Inflammatory macrophage (primary cell): ENCODE measurements around the gene RPS6KA4.

ENCODE experiments used
- DNase-seq, 2 donors: peaks; one replicate each; pipeline ENCODE4 v3.0.0-alpha.2; 2020 to 2022

The RPS6KA4 gene

DNA sequence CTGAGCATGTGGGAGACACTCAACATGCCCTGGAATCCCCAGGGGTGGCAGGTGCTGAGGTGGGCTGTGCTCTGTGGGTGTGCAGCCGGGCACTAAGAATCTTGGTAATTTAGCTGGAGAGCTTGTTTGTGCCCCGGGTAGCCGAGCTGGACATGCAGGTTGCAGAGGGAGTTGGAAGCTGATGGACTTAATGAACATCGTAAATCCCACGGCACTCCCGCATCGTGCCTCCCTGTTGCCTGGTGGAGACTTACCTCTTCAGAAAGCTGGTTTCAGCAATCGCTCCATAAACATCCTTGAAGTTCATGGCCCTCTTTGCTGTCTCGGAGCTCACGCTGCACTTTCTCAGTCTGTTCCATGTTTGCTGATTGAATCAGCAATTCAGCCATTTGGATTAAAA is 29.9 kb downstream of the RPS6KA4 start:
- DNase-seq: no peak

DNA sequence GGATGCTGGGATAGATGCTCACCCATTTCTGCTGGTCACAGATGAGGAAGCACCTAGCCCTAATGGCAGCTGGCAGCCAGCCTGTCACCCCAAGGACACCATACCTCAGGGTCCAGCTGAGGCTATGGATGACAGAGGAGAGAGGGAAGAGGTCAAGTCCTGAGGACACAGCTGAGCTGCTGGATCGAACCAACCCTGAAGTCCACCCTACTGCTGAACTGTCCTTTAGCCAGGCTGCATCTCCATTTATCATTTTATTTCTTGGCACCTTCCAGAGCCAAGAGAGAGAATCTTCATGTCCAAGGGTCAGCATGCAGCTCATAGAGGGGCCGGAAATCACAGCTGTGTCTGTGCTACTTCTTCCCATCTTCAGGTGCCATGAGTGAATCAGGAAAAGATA is 30.9 kb downstream of the RPS6KA4 start:
- no peak for DNase-seq

- no peak for DNase-seq
These were observed 31.6 kb downstream of the RPS6KA4 start for GRCh38 chr11:64390558-64390957.

DNA sequence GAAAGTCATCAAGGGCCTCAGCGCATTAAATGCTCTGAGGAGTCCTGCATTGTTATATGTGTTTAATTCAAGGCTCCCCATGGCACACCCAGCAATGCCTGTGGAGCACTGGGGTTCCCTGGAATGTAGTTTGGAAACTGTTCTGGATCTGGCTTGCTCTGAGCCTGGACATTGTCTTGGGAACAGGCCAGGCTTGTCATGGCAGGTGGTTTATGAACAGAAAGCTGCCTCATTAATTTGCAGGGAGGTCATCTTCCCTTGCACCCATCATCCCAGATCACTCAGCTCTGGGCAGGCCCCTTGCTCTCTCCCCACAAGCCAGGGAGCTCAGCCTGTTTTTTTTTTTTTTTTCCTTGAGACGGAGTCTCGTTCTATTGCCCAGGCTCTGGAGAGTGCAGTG is 32.9 kb downstream of the RPS6KA4 start:
- DNase-seq: no peak

DNA sequence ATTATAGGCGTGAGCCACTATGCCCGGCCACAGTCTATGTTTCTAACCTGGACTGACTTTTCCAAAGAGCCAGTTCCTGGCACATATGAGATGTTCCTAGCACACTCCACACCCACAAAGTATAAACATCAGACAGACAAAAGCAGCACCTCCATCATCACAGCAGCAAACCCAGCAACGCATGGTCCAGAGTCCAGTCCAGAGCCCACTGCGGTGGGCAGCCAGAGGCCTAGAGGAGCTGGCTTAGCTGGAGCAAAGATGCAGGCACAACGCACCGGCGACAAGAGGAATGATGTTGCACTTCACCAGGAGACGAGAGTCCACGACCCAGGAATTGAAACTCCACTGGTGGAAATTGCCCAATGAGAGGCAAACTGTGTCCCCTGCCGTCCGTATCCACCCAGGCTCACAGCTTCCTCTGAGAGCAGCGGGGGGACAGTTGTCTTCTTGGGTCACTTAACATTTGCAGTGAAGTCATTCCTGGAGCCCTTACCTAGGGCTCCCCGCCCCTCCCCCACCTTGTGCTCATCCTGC is 36.6 kb downstream of the RPS6KA4 start:
- peak; percentile 49 to 63 for DNase-seq

DNA sequence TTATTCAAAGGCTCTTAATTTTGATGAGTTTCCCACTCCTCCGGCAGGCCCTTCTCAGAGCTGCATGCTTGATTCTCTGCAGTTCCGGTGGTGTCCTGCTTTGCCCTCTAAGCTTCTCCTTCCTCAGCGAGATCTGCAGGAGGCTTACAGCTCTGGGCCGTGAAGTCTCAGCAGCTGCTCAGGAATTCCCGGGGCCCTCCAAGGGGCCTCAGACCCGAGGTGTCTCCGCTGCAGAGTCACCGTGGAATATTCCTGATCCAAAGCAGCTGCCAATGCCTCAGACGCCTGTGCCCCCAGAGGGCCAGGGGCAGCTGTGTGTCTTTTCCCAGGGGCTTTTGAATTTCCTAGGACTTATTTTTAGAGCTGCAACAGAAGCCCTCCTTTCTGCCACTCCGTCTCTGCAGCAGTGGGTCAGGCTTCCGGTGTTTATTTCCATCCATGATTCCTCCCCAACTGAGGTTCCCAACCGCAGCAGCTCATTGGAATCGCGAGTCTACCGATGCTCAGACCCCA is 37.2 kb downstream of the RPS6KA4 start:
- DNase-seq: peak in 1 of 2 donors; percentile 46

GRCh38 chr11:64400102-64400501 is 41.1 kb downstream of the RPS6KA4 start:
- peak; percentile 17 to 55 for DNase-seq

DNA sequence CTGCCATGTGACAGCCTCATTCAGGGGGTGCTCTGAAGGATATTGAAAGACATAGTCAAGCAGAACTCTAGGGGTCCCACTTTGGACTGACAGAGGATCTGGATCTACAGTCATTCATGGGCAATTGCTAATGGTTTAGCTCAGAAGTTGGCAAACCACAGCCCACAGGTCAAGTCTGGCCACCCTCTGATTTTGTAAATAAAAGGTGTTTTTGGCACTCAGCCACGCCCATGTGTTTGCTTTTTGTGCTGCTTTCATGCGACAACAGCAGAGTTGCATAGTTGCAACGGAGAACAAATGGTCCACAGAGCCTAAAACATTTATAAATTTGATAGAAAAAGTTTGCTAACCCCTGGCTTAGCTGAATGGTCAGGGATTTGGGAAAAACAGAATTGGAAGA is 41.7 kb downstream of the RPS6KA4 start:
- DNase-seq: no peak

DNA sequence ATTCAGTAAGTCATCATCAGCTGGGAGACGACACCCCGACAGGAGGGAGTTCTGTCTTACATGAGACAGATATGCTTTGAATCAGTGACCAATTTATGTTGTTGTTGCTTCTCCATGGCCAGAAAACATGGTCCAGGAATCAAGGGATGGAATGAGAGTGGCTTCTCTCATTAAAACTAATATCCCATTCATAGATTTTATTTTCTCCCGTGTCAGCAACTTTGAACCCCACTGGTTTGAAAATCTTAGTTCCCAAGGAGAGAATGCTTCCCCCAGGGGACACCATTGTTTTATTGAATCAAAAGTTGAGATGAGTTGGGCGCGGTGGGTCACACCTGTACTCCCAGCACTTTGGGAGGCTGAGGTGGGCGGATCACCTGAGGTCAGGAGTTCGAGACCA is 42.8 kb downstream of the RPS6KA4 start:
- DNase-seq: no peak

GRCh38 chr11:64403106-64403505 is 44.1 kb downstream of the RPS6KA4 start:
- no peak for DNase-seq

DNA sequence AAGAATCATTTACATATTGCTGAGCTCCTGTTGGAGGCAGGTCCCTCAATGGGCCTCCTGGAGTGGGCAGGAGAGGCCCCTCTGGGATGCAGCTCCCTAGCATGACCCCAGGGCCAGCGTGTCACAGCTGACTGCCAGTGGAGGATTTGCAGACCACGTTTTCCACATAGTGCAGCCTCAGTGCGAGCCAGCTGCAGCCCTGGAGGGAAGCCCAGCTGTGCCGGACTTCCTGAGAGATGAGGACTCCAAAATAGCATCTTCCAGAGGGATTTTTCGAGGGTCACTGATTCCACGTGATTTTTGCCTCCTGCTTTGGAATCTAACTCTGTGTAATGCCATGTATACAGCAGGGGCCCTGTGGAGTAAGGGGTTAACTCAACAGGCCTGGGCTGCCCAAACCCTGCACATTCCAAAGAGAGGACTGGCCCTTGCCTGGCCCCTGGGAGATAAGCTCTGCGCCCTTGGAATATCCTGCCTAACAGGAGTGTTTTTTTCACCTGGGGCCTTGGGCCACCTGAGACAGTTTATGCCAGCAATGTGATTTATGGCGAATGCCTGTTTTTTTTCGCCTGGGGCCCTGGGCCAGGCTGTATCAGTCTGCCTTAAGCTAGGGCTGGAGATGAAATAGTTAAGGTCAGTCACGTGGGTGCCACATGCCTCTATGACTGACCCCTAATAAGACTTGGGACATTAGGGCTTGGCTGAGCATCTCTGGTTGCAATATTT is 47.4 kb downstream of the RPS6KA4 start:
- no peak for DNase-seq

- no peak for DNase-seq
These were observed 48.3 kb downstream of the RPS6KA4 start for GRCh38 chr11:64407221-64407620.

DNA sequence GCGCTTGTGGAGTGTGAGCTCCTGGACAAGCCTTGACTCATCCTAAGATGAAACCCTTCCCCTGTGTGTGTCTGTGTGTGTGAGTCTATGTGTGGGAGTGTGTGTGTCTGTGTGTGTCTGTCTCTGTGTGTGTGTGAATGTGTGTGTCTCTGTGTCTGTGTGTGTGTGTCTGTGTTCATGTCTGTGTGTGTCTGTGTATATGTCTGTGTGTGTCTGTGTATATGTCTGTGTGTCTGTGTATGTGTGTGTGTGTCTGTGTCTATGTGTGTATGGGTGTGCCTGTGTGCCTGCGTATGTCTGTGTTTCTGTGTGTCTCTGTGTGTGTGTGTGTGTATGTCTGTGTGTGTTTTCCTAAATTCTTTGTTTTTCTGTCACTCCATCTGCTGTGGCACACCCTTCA is 48.7 kb downstream of the RPS6KA4 start:
- no peak for DNase-seq

DNA sequence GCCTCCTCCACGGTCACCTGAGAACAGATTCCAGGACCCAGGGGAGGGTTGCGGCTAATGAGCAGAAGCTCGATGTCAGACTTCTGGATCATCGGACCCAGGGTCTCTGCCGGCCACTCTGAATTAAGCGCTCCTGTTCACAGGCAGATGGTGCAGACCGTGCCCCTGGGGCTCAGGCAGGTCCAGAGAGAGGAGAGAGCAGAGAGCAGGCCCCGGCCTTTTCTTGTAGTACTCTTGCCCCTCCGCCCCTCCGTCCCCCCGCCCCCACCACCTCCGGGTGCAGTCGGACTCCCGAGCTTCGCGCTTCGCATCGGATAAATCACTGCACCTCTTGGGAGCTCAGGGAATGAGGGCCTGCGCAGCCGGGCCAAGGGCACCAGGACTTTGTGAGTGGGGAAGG is 50.3 kb downstream of the RPS6KA4 start:
- DNase-seq: no peak

DNA sequence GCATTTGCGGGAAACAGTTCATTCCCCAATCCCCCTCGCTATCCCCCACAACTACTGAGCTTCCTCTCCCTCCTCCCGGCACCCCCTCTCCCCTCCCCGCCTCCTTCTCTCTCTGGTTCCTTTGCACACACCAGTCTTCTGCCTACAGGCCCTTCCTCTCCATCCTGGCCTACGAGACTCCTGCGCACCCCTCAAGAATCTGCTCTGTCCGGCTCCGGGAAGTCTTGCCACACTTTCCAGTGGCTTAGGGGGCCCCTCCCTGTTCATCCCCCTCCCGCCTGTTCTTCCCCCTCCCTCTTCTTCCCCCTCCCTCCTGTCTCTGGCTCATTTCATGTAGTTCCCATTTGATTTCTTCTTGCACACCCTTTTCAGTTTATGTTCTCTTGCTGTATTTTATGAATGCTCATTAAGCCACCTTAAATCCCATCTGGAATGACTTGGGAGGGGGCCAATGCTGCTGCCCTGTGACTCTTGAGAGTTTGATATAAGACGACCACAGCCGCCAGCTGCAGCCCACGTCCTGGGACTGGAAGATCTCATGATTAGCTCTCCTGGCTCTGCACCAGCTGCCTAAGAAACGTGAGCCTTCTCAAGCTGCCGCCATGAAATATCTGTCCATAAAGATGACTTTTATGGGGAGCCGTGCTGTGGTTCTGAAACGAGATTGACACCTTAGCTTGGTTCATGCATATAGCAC is 50.9 kb downstream of the RPS6KA4 start:
- DNase-seq: peak; percentile 34 to 47

- DNase-seq: no peak
These were observed 51.4 kb downstream of the RPS6KA4 start for GRCh38 chr11:64410404-64410734.

GRCh38 chr11:64413417-64413816 is 54.5 kb downstream of the RPS6KA4 start:
- no peak for DNase-seq

DNA sequence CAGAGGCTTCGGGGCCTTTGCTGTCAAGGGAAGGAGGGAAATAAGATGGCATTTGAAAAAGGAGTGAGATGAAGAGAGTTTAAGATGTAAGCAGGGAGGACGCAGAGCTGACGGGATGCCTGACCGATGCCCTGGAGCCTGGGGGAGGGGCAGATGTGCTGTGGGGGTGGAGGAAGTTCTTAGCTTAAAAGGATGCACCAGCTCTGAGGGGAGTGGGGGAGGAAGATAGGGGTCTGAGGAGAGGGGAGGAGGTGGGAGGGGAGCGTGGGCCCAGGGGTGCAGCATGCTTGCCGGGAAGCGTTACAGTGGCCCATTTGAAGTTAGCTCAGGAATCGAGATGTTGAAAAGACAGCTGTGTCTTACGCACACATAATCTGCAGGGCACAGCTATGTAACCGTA is 56.3 kb downstream of the RPS6KA4 start:
- no peak for DNase-seq

- no peak for DNase-seq
These were observed 57.2 kb downstream of the RPS6KA4 start for GRCh38 chr11:64415996-64416728.

DNA sequence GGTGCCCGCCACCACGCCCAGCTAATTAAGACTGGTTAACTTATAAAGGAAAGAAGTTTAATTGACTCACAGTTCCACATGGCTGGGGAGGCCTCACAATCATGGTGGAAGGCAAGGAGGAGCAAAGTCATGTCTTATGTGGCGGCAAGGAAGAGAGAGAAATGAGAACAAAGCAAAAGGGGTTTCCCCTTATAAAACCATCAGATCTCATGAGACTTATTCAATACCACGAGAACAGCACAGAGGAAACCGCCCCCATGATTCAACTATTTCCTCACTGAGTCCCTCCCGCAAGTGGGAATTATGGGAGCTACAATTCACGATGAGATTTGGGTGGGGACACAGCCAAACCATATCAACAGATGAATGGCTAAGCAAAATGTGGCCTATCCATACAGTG is 59.3 kb downstream of the RPS6KA4 start:
- peak; percentile 44 to 54 for DNase-seq

DNA sequence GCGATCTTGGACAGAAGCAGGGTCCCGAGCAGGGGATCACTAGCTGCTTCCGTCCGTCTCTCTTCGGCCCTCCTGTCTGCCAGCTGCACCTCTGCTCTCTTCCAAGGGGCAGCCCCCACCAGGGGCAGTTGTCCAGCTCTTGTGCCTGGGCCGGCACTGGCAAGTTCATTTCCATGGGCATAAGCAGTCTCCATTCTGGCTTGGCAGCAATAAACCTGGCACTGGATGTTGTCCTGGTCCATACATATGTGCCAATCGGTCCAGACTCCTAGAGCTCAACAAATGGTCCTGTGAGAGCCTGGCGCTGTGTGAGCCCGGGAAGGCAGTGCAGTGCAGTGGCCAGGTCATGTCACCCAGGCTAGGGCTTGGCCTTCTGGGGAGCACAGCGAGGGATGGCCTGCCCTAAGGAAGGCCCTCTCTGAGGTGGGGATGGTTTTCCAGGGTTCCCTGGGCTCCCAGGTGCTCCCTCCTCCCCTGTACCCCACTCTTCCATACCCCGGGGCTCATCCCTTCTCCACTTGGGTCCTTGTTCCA is 60.4 kb downstream of the RPS6KA4 start:
- no peak for DNase-seq

DNA sequence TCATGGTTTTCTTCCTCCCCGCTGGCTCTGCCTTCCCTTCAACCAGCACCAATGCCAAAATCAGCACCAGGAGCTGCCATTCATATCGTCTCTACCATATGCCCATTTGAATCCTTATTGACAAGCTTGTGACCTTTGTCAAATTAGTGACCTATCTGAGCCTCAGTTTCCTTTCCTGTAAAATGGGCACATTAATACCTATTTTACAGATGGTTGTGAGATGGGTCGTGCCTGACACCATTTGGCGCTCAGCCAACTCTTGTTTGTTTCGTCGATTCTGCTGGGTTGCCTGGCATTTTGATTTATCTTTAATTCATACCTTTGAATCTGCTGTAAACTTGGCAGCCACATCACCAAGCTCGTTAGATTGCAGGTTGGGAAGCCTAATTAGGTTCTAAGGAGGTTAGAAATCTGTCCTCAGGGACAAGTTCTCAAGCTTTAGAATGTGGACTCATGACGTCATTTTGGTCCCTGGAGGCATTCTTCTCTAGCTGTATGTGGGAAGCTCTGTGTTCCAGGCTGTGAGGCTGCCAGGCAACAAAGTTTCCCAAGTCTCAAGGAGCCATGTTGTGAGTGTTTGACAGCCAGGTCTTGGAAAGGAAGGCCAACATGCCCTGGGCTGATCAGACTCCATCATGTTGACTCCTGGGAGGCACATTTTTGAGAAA is 61.0 kb downstream of the RPS6KA4 start:
- DNase-seq: no peak
